IPS DF 4.7 (cell line): ENCODE data around the gene SPAG9.

Experiments used
- DNase-seq: peaks from one replicate; pipeline ENCODE4 v3.0.0-alpha.2; 2013; ENCODE audit warnings: low spot score; ENCODE audit errors: extremely low read depth

Gene SPAG9

DNA sequence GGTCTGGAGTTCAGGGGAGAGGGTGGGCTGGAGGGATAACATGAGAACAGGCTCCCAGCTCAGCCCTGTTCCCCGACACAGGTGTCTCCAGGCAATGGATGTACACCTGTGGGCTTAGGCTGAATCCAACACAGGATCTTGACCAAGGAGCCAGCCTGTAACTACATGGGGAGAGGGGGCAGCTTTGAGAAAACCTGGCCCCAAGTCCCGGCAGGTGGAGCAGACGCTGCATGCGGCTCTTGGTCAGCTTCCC, 181.2 kb downstream of the SPAG9 start:
- DNase-seq: no peak

DNA sequence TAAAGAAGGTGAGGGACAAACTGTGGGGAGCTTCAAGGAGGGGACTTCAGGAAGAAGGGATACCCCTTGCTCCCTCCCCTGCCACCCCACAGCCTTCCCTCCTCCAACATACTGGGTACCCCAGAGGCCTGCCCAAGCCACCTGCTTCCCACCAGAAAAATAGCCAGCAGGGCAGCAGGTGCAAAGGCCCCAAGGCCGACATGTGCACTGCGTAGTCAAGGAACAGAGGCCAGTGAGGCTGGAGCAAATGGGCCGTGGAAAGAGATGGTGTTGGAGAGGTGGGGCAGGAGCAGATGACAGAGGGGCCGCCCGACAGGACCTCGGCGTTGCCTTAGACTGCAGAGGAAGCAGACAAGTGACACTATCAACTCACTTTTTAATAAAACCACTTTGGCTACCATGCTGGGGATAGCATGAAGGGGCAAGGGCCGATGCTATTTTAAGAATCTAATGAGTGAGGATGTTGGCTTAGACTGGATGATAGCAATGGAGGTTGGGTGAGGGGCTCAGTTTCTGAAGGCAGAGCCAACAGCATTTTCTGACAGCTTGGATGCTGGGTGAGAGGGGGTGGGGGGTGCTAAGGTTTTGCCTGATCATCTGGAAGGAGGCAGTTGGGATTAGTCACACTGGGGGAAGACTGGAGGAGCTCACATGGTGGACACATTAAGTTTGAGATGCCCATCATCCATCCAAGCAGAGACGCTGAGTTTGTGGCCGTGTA, 181.7 kb downstream of the SPAG9 start:
- DNase-seq: no peak

- DNase-seq: no peak
Measured at GRCh38 chr17:50935996-50936266, 184.7 kb downstream of the SPAG9 start.

DNA sequence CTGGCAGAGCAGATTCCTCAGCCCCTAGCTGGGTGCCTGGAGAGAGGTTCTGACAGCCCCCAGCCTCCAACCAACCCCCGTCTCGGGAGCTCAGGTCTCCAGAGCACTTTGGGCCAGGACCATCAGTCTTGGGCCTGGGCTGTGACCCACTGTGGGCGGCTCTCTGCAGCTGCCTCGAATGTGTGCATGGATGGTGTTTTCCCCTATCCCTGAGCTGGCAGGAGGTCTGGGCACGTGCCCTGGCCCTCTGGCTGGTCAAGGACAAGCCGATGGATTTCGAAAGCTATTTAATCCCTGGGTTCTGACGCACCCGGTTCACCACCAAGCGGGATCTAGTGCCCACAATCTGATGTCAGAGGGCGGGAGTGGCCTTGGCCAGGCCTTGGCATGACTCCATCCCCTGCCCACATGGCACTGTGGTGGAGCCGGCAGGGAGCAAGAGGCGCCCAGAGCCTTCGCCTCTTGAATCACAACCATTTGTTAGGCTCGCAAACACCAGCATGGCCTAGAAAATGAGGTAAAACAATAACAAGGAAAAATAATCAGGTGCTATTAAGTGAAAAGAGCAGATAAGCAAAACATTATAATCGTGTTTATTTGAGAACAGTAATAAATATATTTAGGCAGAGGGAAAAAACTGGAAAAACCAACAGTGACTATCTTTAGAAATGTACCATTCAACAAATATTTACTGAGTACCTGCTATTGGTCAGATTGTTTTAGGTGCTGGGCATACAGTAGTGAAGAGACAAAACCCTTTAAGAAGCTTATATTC, 185.3 kb downstream of the SPAG9 start:
- no peak for DNase-seq

DNA sequence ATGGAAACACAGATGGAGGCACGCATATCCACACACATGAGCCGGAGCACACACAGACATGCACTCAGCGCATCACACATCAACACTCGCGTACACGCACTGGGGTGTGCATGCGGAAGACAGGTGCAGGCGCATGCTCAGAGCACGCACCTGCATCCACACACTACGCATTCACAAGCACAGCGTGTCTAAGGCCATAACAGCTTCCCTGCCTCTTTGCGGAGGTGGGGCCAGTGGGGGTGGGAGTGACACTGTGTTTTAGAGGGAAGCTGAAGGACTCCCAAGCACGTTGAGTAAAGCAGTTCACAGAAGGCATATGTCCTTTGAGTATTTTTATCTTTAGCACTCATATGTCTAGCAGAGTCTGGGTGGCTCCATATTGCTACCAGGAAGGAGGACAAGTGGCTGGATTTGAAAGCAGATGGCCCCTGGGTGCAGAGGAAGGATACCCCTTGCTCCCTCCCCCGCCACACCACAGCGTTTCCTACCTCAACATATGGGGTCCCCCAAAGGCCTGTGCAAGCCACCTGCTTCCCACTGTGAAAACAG, 185.9 kb downstream of the SPAG9 start:
- no peak for DNase-seq

GRCh38 chr17:50934161-50934560, 186.5 kb downstream of the SPAG9 start:
- no peak for DNase-seq

DNA sequence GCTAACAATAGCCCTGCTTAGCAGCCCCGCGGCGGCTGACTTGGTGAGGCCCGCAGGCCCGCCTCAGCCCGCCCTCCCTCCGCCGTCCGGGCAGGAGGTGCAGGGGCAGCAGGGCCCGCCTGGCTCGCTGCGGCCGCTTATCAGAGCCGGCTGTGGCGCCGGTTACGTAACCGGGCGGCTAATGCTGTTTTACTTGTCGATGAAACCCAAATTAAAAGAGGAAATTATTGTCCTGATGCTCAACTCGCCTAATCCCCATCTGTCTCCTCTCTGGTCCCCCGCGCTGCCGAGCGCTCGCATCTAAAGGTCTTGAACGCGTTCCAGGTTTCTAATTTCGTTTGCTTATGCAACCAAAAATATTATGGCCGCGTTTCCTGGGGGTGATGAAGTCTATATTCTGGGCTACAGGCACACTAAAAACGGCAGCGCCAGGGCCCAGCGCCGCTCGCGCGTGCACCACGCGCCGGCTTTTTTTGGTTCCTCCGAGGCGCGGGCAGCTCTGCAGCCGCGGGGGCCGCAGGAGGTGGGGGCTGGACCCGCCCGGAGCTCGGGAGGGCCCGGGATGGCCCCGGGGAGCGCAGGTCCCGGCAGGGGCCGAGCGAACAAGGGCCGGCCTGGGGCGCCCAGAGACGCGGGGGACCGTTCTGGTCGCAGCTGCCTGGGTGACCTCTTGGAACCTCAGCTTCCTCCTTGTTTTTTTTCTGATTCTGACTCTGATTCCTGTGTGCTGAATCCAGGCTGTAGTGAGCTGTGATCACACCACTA, 189.3 kb downstream of the SPAG9 start:
- DNase-seq: no peak

DNA sequence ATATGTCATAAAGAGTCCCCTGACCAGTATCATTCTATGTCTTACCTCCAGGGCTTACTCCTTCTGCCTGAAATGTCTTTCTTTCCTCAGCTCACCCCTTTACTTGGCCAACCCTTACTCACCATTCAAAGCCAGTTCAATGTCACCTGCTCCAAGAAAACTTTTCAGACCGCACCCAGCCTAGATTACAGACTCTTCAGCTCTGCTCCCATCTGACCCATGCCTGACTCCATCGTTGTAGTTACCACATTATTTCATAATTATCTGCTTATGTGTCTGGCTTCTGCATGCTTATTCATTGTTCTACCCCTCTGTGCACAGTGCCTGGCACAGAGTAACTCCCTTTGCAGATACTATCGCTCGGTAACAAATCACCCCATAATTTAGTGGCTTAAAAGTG, 192.0 kb downstream of the SPAG9 start:
- no peak for DNase-seq

DNA sequence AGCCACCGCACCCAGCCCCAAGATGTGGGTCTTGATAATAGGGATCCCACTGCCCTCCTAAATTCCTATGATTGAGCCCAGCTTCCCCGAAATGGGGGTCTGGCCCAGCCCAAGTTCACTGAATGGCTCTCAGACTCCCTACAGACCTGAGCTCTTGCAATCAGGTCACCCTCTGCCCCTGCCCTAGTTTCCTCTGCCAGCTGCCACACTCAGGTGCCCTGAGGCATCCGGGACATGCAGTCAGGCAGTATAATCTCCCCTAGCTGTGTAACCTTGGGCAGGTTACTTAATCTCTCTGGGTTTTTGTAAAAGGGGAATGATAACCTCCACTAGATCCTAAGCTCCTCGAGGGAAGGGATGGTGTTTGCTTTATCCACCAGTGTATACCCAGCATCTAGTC, 193.4 kb downstream of the SPAG9 start:
- DNase-seq: no peak

GRCh38 chr17:50926523-50926922, 194.1 kb downstream of the SPAG9 start:
- DNase-seq: no peak

- no peak for DNase-seq
Measured at GRCh38 chr17:50925296-50925891, 195.3 kb downstream of the SPAG9 start.

DNA sequence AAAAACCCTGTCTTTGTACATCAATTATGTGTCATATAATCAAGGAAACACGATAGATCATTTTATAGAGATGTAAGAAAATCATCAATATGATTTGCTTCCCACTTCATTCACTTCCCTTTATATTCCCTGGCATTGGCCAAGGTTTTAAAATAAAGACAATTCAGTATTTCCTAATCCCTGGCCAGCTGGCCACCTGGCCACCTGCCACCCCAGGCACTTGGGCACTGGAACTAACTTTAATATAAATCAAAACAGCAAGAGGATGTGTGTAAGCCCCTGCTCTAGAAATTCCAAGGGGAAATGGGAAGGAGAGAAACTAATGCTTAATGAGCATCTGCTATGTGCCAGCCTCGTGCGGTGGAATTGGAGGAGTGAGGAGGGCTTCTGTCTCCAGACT, 195.9 kb downstream of the SPAG9 start:
- DNase-seq: no peak

GRCh38 chr17:50924300-50924699, 196.4 kb downstream of the SPAG9 start:
- DNase-seq: no peak

GRCh38 chr17:50923611-50924010, 197.1 kb downstream of the SPAG9 start:
- DNase-seq: no peak

- DNase-seq: no peak
Measured at GRCh38 chr17:50922721-50923405, 197.8 kb downstream of the SPAG9 start.

DNA sequence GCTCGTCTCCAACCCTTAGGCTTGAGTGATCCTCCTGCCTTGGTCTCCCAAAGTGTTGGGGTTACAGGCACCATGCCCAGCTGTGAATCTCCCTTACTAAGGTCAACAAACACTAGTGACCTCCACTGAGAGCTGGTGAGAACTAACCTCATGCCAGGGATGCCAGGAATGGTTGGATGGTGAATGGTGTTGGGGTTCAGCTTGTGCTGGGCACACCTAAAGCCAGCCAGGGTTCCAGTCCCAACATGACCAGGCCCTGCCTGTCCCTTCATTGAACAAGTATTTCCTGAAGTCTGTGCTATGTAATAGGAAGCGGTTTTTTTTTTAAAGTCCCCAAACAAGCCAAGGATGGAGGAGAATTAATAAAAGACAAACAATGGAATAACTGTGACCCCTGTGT, 198.6 kb downstream of the SPAG9 start:
- DNase-seq: no peak

- DNase-seq: no peak
Measured at GRCh38 chr17:50920891-50921586, 199.6 kb downstream of the SPAG9 start.

GRCh38 chr17:50920041-50920410, 200.6 kb downstream of the SPAG9 start:
- DNase-seq: no peak

GRCh38 chr17:50919321-50920040, 201.2 kb downstream of the SPAG9 start:
- DNase-seq: no peak

DNA sequence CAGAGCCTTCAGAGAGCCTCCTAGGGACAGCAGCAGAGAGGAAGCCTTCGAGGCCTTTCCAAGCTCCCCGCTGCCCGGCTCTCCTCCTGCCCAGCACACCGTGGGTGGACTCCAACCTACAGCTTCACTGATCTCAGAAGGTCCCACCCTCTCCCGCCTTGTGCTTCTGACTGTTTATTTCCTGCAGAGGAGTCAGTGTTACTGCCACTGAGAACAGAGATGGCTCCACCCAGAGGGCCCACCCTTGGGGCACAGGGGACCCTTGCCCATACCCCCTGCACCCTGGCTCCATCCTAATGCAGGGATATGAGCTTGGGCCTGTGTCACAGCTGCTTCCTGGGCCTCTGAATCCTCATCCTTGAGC, 201.8 kb downstream of the SPAG9 start:
- no peak for DNase-seq
